Peyer's patch (tissue), 4 donors: ENCODE measurements around the gene OLFM1.

Experiments
- POLR2A ChIP-seq, 2 donors: fragments of 450-650 bp; IDR thresholded peaks; one replicate each; pipeline ENCODE4 v1.5.1; 2017; ENCODE audit warnings: antibody characterized with exemption in 2 of 2, mild to moderate bottlenecking in 2 of 2, moderate library complexity in 2 of 2
- TF ChIP-seq, protein P1 (sequence below), 6 experiments: fragments of 450-650 bp in 4 of 6; fragments of 200-600 bp in 2 of 6; sonication (generic) in 1 of 6; IDR thresholded peaks; one replicate each; pipeline ENCODE4 v1.5.1; 2017 to 2019; ENCODE audit warnings: antibody characterized with exemption in 6 of 6, mild to moderate bottlenecking in 3 of 6, moderate library complexity in 1 of 6

DNA sequence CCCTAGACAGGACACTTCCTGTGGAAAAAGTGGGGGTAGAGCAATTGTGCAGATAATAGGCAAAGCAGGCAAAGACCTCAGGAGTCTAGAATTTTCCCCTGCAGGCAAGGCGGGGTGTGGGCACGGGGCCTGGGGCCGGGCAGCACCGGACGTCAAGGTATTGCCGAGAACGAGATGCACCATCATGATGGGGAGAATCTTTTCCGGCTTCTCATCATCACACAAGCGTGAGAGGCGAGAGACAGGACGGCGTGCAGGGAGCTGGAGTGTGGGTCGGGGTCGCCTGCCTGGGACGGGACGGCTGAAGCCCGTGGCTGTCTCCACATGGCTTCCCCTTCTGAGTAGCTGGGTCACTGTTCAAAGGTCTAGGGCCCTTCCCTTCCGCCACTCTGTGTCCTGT lies 44.5 kb downstream of the OLFM1 start:
- TF ChIP-seq POLR2A (IDR thresholded peaks at IDR 0.05): no peak
- TF ChIP-seq, protein P1, sequence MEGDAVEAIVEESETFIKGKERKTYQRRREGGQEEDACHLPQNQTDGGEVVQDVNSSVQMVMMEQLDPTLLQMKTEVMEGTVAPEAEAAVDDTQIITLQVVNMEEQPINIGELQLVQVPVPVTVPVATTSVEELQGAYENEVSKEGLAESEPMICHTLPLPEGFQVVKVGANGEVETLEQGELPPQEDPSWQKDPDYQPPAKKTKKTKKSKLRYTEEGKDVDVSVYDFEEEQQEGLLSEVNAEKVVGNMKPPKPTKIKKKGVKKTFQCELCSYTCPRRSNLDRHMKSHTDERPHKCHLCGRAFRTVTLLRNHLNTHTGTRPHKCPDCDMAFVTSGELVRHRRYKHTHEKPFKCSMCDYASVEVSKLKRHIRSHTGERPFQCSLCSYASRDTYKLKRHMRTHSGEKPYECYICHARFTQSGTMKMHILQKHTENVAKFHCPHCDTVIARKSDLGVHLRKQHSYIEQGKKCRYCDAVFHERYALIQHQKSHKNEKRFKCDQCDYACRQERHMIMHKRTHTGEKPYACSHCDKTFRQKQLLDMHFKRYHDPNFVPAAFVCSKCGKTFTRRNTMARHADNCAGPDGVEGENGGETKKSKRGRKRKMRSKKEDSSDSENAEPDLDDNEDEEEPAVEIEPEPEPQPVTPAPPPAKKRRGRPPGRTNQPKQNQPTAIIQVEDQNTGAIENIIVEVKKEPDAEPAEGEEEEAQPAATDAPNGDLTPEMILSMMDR (IDR thresholded peaks at IDR 0.05): no peak
